GM23248 (cell line): Measurements from ENCODE around the gene CSRP1. TPM values are rescaled to one million over a fixed set of nuclear protein-coding genes. Genes with fewer than 3 reads are reported as not detected.

Experiments
- DNase-seq: peaks from one replicate; pipeline ENCODE4 v3.0.0-alpha.2; 2015
- H2AFZ ChIP-seq: fragments of 200-600 bp; sonication (generic); 2 replicates; pipeline ENCODE4 v1.6.1; 2016; ENCODE audit warnings: antibody characterized with exemption
- H3F3A ChIP-seq: fragments of 200-600 bp; sonication (generic); 2 replicates; pipeline ENCODE4 v1.6.1; 2016; ENCODE audit warnings: mild to moderate bottlenecking, antibody characterized with exemption, mixed run types; ENCODE audit not compliant: insufficient read depth
- H3K27ac ChIP-seq: fragments of 200-600 bp; sonication (generic); 2 replicates; pipeline ENCODE4 v1.5.1; 2016; ENCODE audit warnings: mild to moderate bottlenecking
- H3K27me3 ChIP-seq: fragments of 200-600 bp; sonication (generic); replicated peaks from 2 replicates; pipeline ENCODE4 v1.6.1; 2016; ENCODE audit warnings: mild to moderate bottlenecking; ENCODE audit not compliant: insufficient read depth
- H3K36me3 ChIP-seq: fragments of 200-600 bp; sonication (generic); 2 replicates; pipeline ENCODE4 v1.6.1; 2016; ENCODE audit warnings: low read depth, mild to moderate bottlenecking
- H3K4me1 ChIP-seq: fragments of 200-600 bp; sonication (generic); 2 replicates; pipeline ENCODE4 v1.6.1; 2016; ENCODE audit warnings: mild to moderate bottlenecking; ENCODE audit not compliant: insufficient read depth
- H3K4me2 ChIP-seq: fragments of 200-600 bp; sonication (generic); one replicate; pipeline ENCODE4 v1.6.1; 2016; ENCODE audit warnings: mild to moderate bottlenecking; ENCODE audit not compliant: unreplicated experiment
- H3K4me3 ChIP-seq: fragments of 200-600 bp; sonication (generic); 2 replicates; pipeline ENCODE4 v1.5.1; 2016; ENCODE audit warnings: mild to moderate bottlenecking
- H3K79me2 ChIP-seq: fragments of 200-600 bp; sonication (generic); 2 replicates; pipeline ENCODE4 v1.6.1; 2016; ENCODE audit warnings: mild to moderate bottlenecking; ENCODE audit not compliant: insufficient read depth
- H3K9ac ChIP-seq: fragments of 200-600 bp; sonication (generic); 2 replicates; pipeline ENCODE4 v1.6.1; 2016; ENCODE audit warnings: mild to moderate bottlenecking
- H3K9me2 ChIP-seq: fragments of 200-600 bp; sonication (generic); 2 replicates; pipeline ENCODE4 v1.6.1; 2016; ENCODE audit warnings: mixed run types, mild to moderate bottlenecking, moderate library complexity; ENCODE audit not compliant: insufficient read depth
- H3K9me3 ChIP-seq: fragments of 200-600 bp; sonication (generic); one replicate; pipeline ENCODE4 v1.6.1; 2017; ENCODE audit warnings: low read depth
- H4K20me1 ChIP-seq: fragments of 200-600 bp; sonication (generic); 2 replicates; pipeline ENCODE4 v1.6.0; 2016; ENCODE audit not compliant: insufficient read depth
- EZH2 ChIP-seq: fragments of 200-600 bp; sonication (generic); IDR thresholded peaks from 2 replicates; pipeline ENCODE4 v1.6.1; 2018; ENCODE audit warnings: antibody characterized with exemption, mild to moderate bottlenecking; ENCODE audit not compliant: insufficient read depth, poor library complexity, severe bottlenecking
- EZH2phosphoT487 ChIP-seq: fragments of 200-600 bp; sonication (generic); IDR thresholded peaks from 2 replicates; pipeline ENCODE4 v1.6.1; 2018; ENCODE audit warnings: antibody characterized with exemption, moderate library complexity, mild to moderate bottlenecking, low read depth; ENCODE audit not compliant: insufficient read depth
- WGBS, 2 experiments: methylation state at CpG; one replicate each; pipeline ENCODE4 v1.1.6; 2015 to 2017; ENCODE audit warnings: low lambda C conversion rate in 2 of 2, low coverage in 1 of 2; ENCODE audit errors: missing lambda C conversion rate in 2 of 2; 5-methylcytosine and 5-hydroxymethylcytosine counted together
- in situ Hi-C: fragments of 300-500 bp; cut with MboI; formaldehyde crosslinking; loops from 2 replicates; pipeline ENCODE4 v1.15.0; 2020
- polyA plus RNA-seq: library from polyadenylated mRNA; unstranded; fragments of >200 nt; fragmentation: Nextera tagmentation; extraction: Ambion mirVana; gene quantifications from 2 replicates; pipeline ENCODE4 v1.2.1, GENCODE V29; 2016
- total RNA-seq: library from RNA; depleted of rRNA; stranded (reverse); fragments of >200 nt; shearing (Covaris generic); gene quantifications from 2 replicates; pipeline ENCODE4 v1.2.3, GENCODE V29; 2014

Gene CSRP1
- total and polyA plus RNA-seq, 2 experiments from 2014 or later, result 510 to 1,160 TPM

DNA sequence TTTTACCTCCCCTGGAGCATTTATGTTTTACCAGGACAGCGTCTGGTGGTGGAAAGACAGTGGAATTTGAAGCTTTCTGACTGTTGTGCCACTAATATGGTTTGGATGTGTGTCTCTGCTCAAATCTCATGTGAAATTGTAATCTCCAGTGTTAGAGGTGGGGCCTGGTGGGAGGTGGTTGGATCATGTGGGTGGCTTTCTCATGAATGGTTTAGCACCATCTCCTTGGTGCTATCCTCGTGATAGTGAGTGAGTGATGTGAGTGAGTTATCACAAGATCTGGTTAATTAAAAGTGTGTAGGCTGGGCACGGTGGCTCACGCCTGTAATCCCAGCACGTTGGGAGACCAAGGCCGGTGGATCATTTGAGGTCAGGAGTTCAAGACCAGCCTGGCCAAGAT is 61.6 kb downstream of the CSRP1 start:
- in situ Hi-C loops, result no loop called here
- H3K27ac ChIP-seq, result no peak overlapping the region
- no peak for TF ChIP-seq EZH2
- H3F3A ChIP-seq, result peaks cover 4% of the 10 kb centered on the region; the same call in 1 of the 2 replicates
- H3K4me1 ChIP-seq, result peaks cover 15% of the 10 kb centered on the region
- no peaks in the 10 kb centered on the region for H3K9me3 ChIP-seq
- no peaks in the 10 kb centered on the region for H3K36me3 ChIP-seq
- no peak overlapping the region for H3K4me3 ChIP-seq
- H3K27me3 ChIP-seq, result no peaks in the 10 kb centered on the region
- H2AFZ ChIP-seq, result no peak overlapping the region
- H3K79me2 ChIP-seq, result no peaks in the 10 kb centered on the region
- DNase-seq, result no peak
- H4K20me1 ChIP-seq, result no peaks in the 10 kb centered on the region
- no peak overlapping the region for H3K9ac ChIP-seq
- H3K4me2 ChIP-seq, result no peak overlapping the region
- no peaks in the 10 kb centered on the region for H3K9me2 ChIP-seq
- 88 to 95% methylated on average over 6 of the region's 6 CpGs for WGBS, 2 experiments

DNA sequence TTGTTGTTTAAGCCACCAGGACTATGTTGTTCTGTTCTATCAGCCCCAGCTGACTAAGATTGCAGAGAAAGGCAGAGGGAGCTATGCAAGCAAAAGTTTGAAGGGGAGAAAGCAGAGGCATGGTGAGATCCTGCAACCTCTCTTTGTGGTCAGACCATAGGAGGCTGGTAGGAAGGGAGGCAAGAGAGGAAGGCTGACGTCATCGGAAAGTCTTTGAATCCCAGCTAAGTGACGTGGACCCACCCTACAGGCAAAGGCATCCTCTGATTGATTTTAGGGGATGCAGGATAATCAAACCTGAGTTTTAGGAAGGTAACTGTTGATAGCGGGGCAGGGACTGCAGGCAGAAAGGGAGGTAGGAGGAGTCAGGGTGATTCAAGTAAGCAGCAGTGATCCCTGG is 62.1 kb downstream of the CSRP1 start:
- Histone ChIP-seq H3K4me1 (peaks cover 10% of the 10 kb centered on the region), H3K9ac (no peak overlapping the region), H3F3A (no peaks in the 10 kb centered on the region), H2AFZ (no peak overlapping the region), H4K20me1 (no peaks in the 10 kb centered on the region), H3K27me3 (no peaks in the 10 kb centered on the region), H3K36me3 (no peaks in the 10 kb centered on the region), H3K4me3 (no peak overlapping the region), H3K4me2 (no peak overlapping the region), H3K9me2 (no peaks in the 10 kb centered on the region), H3K9me3 (no peaks in the 10 kb centered on the region), H3K27ac (no peak overlapping the region), H3K79me2 (no peaks in the 10 kb centered on the region)
- WGBS, 2 experiments, result 82 to 89% methylated on average over 4 of the region's 4 CpGs
- TF ChIP-seq EZH2phosphoT487 (no peak), EZH2 (no peak)
- DNase-seq, result peak; percentile 33
- in situ Hi-C loops, result no loop called here

DNA sequence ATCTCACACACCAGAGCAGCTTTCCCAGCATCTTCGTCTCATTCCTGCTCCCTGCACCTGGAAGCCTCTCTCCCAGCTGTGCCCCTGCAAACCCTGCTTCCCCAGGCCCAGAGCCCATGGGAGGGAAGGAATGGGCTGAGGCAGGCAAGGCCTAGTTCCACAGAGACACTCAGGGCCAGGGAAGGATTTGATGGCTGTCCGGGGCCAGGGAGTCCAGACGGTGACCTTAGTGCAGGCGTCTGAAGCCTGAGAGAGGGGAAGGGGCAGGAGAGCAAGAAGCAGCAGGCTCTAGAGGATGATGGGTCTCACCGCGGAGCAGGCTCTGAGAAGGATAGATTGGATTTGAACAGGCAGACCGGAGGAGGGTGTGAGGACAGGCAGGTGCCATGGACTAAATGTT is 63.2 kb downstream of the CSRP1 start:
- in situ Hi-C loops, result no loop called here
- H3K9ac ChIP-seq, result no peak overlapping the region
- H2AFZ ChIP-seq, result no peak overlapping the region
- DNase-seq, result no peak
- H3K4me1 ChIP-seq, result peaks cover 10% of the 10 kb centered on the region
- H3K36me3 ChIP-seq, result no peaks in the 10 kb centered on the region
- H4K20me1 ChIP-seq, result no peaks in the 10 kb centered on the region
- TF ChIP-seq EZH2phosphoT487 (no peak), EZH2 (no peak)
- WGBS, 2 experiments, result 91 to 96% methylated on average over 7 of the region's 7 CpGs
- no peaks in the 10 kb centered on the region for H3K27me3 ChIP-seq
- no peaks in the 10 kb centered on the region for H3K9me3 ChIP-seq
- no peaks in the 10 kb centered on the region for H3K9me2 ChIP-seq
- H3K27ac ChIP-seq, result no peak overlapping the region
- H3K4me2 ChIP-seq, result no peak overlapping the region
- no peaks in the 10 kb centered on the region for H3F3A ChIP-seq
- H3K4me3 ChIP-seq, result no peak overlapping the region
- no peaks in the 10 kb centered on the region for H3K79me2 ChIP-seq

DNA sequence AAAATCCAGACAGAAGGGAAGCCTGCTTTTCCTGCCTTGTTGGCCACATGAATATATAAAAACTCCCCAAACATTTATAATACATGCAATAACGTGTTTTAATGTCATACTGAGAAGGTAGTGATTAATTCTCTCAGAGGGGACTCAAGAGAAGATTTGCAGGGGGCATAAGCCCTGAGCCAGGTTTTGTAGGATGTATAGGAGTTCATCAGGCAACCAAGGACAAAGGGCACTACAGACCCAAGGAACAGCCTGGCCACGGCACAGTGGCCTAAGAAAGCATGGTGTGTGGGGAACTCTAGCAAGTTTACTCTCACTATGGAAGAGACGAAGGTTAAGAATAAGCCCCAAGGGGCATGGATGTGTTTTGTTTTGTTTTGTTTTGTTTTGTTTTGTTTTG is 70.0 kb downstream of the CSRP1 start:
- H3K9me3 ChIP-seq, result no peaks in the 10 kb centered on the region
- no peaks in the 10 kb centered on the region for H4K20me1 ChIP-seq
- no peaks in the 10 kb centered on the region for H3K79me2 ChIP-seq
- H3K36me3 ChIP-seq, result no peaks in the 10 kb centered on the region
- no peaks in the 10 kb centered on the region for H3K27me3 ChIP-seq
- H3K4me3 ChIP-seq, result no peak overlapping the region
- H3F3A ChIP-seq, result 0 out of 2 replicates have a peak, but pooled peaks cover 4% of the 10 kb centered on the region
- no peaks in the 10 kb centered on the region for H3K9me2 ChIP-seq
- no peak overlapping the region for H3K27ac ChIP-seq
- no peak overlapping the region for H2AFZ ChIP-seq
- no peak for TF ChIP-seq EZH2
- no peak for TF ChIP-seq EZH2phosphoT487
- 56 to 64% methylated on average over 3 of the region's 3 CpGs for WGBS, 2 experiments
- in situ Hi-C loops, result no loop called here
- H3K9ac ChIP-seq, result no peak overlapping the region
- no peak for DNase-seq
- no peak overlapping the region for H3K4me2 ChIP-seq
- peaks cover 10% of the 10 kb centered on the region for H3K4me1 ChIP-seq

DNA sequence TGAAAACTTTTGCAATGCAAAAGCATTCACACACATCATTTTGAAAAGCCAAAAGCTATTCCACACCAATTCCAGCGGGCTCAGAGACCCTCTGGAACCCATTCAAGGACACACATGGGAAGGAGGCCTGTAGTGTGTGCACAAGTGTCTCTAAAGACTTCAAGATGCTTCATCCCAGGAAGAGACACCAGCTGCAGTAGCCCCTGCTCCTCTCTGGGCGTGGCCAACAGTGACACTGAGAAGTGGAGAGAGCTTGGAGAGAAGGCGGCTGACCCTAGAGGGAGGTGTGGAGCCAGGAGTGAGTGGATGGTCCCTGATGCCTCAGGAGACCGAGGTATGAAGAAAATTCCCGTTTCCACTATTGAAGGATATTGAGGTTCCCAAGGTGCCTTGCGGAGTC is 70.5 kb downstream of the CSRP1 start:
- Histone ChIP-seq H3K27me3 (no peaks in the 10 kb centered on the region), H3K4me3 (no peak overlapping the region), H3K36me3 (no peaks in the 10 kb centered on the region), H4K20me1 (no peaks in the 10 kb centered on the region), H3K4me2 (peak overlapping the region; percentile 60), H3K9ac (peak overlapping the region; percentile 17; the same call in 1 of the 2 replicates), H3K27ac (no peak overlapping the region), H3K4me1 (peaks cover 10% of the 10 kb centered on the region), H2AFZ (no peak overlapping the region), H3K79me2 (no peaks in the 10 kb centered on the region), H3F3A (0 out of 2 replicates have a peak, but pooled peaks cover 4% of the 10 kb centered on the region), H3K9me2 (no peaks in the 10 kb centered on the region), H3K9me3 (no peaks in the 10 kb centered on the region)
- WGBS, 2 experiments, result 65 to 72% methylated on average over 6 of the region's 6 CpGs
- TF ChIP-seq EZH2, result no peak
- no peak for TF ChIP-seq EZH2phosphoT487
- in situ Hi-C loops, result no loop called here
- DNase-seq, result peak; percentile 33
